ENCODE measurements around the gene PAX2. TPM values are rescaled to one million over a fixed set of nuclear protein-coding genes. Genes with fewer than 3 reads are reported as not detected.

Gene PAX2
- total RNA-seq, 1 experiment from 2014 or later = 0.45 TPM

- POLR2A ChIA-PET = no interaction called here
- H3K4me3 ChIP-seq (ENCODE audit: low read depth, low read length) = no peak overlapping the region
- no peaks in the 10 kb centered on the region for H3K9me3 Mint-ChIP-seq (ENCODE audit: unreplicated experiment)
- H3K36me3 Mint-ChIP-seq (ENCODE audit: insufficient read depth, unreplicated experiment) = no peaks in the 10 kb centered on the region
- no peaks in the 10 kb centered on the region; the same call in 1 of the 2 replicates for H3K4me1 ChIP-seq
- peaks cover 26% of the 10 kb centered on the region for H3K27me3 Mint-ChIP-seq (ENCODE audit: insufficient read depth, unreplicated experiment)
- H3K9me3 ChIP-seq = no peaks in the 10 kb centered on the region
- no TSS peak for BruUV-seq (replicated peaks)
- TF ChIP-seq, protein P1, sequence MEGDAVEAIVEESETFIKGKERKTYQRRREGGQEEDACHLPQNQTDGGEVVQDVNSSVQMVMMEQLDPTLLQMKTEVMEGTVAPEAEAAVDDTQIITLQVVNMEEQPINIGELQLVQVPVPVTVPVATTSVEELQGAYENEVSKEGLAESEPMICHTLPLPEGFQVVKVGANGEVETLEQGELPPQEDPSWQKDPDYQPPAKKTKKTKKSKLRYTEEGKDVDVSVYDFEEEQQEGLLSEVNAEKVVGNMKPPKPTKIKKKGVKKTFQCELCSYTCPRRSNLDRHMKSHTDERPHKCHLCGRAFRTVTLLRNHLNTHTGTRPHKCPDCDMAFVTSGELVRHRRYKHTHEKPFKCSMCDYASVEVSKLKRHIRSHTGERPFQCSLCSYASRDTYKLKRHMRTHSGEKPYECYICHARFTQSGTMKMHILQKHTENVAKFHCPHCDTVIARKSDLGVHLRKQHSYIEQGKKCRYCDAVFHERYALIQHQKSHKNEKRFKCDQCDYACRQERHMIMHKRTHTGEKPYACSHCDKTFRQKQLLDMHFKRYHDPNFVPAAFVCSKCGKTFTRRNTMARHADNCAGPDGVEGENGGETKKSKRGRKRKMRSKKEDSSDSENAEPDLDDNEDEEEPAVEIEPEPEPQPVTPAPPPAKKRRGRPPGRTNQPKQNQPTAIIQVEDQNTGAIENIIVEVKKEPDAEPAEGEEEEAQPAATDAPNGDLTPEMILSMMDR (IDR thresholded peaks at IDR 0.05; ENCODE audit: insufficient read depth in 1 of 2, low read depth in 1 of 2, low read length in 1 of 2, severe bottlenecking in 1 of 2, unreplicated experiment in 1 of 2) = no peak
- no peaks in the 10 kb centered on the region for H3K27me3 ChIP-seq (replicated peaks; ENCODE audit: control insufficient read depth, insufficient read depth, low read length)
- H3K36me3 ChIP-seq (ENCODE audit: control insufficient read depth, insufficient read depth, low read length) = no peaks in the 10 kb centered on the region
- DNase-seq = no peak
- no peak overlapping the region for H3K27ac Mint-ChIP-seq (ENCODE audit: unreplicated experiment)
- H3K4me3 Mint-ChIP-seq (ENCODE audit: unreplicated experiment) = no peak overlapping the region
- no peaks in the 10 kb centered on the region for H3K4me1 Mint-ChIP-seq (ENCODE audit: low read depth, unreplicated experiment)
- intact Hi-C loops (cut with micrococcal nuclease; ENCODE audit: unreplicated experiment) = no loop called here
- CTCF ChIA-PET = no interaction called here
These were observed 30.3 kb upstream of the PAX2 start for GRCh38 chr10:100715101-100715444.

- H3K9me3 ChIP-seq = no peaks in the 10 kb centered on the region
- ChIA-PET POLR2A (no interaction called here), CTCF (no interaction called here)
- no peaks in the 10 kb centered on the region for H3K4me1 Mint-ChIP-seq (ENCODE audit: low read depth, unreplicated experiment)
- TF ChIP-seq, protein P1 (IDR thresholded peaks at IDR 0.05; ENCODE audit: insufficient read depth in 1 of 2, low read depth in 1 of 2, low read length in 1 of 2, severe bottlenecking in 1 of 2, unreplicated experiment in 1 of 2) = no peak
- no peak overlapping the region for H3K4me3 ChIP-seq (ENCODE audit: low read depth, low read length)
- H3K4me3 Mint-ChIP-seq (ENCODE audit: unreplicated experiment) = no peak overlapping the region
- intact Hi-C loops (cut with micrococcal nuclease; ENCODE audit: unreplicated experiment) = no loop called here
- peaks cover 26% of the 10 kb centered on the region for H3K27me3 Mint-ChIP-seq (ENCODE audit: insufficient read depth, unreplicated experiment)
- no peak for DNase-seq
- H3K36me3 Mint-ChIP-seq (ENCODE audit: insufficient read depth, unreplicated experiment) = no peaks in the 10 kb centered on the region
- H3K36me3 ChIP-seq (ENCODE audit: control insufficient read depth, insufficient read depth, low read length) = no peaks in the 10 kb centered on the region
- H3K27ac Mint-ChIP-seq (ENCODE audit: unreplicated experiment) = no peak overlapping the region
- H3K27me3 ChIP-seq (replicated peaks; ENCODE audit: control insufficient read depth, insufficient read depth, low read length) = no peaks in the 10 kb centered on the region
- BruUV-seq (replicated peaks) = no TSS peak
- H3K4me1 ChIP-seq = no peaks in the 10 kb centered on the region
- no peaks in the 10 kb centered on the region for H3K9me3 Mint-ChIP-seq (ENCODE audit: unreplicated experiment)
These were observed 29.7 kb upstream of the PAX2 start for GRCh38 chr10:100715445-100716385.

GRCh38 chr10:100717166-100717565, 28.2 kb upstream of the PAX2 start:
- Histone ChIP-seq H3K4me3 (ENCODE audit: low read depth, low read length) (no peak overlapping the region), H3K36me3 (ENCODE audit: control insufficient read depth, insufficient read depth, low read length) (no peaks in the 10 kb centered on the region), H3K4me1 (no peaks in the 10 kb centered on the region), H3K27me3 (replicated peaks; ENCODE audit: control insufficient read depth, insufficient read depth, low read length) (no peaks in the 10 kb centered on the region), H3K9me3 (no peaks in the 10 kb centered on the region)
- no peaks in the 10 kb centered on the region for H3K4me1 Mint-ChIP-seq (ENCODE audit: low read depth, unreplicated experiment)
- no peaks in the 10 kb centered on the region for H3K9me3 Mint-ChIP-seq (ENCODE audit: unreplicated experiment)
- no TSS peak for BruUV-seq (replicated peaks)
- no peak overlapping the region for H3K27ac Mint-ChIP-seq (ENCODE audit: unreplicated experiment)
- ChIA-PET POLR2A (no interaction called here), CTCF (no interaction called here)
- DNase-seq = no peak
- intact Hi-C loops (cut with micrococcal nuclease; ENCODE audit: unreplicated experiment) = no loop called here
- H3K27me3 Mint-ChIP-seq (ENCODE audit: insufficient read depth, unreplicated experiment) = peaks cover 17% of the 10 kb centered on the region
- TF ChIP-seq, protein P1 (IDR thresholded peaks at IDR 0.05; ENCODE audit: insufficient read depth in 1 of 2, low read depth in 1 of 2, low read length in 1 of 2, severe bottlenecking in 1 of 2, unreplicated experiment in 1 of 2) = no peak
- H3K4me3 Mint-ChIP-seq (ENCODE audit: unreplicated experiment) = no peak overlapping the region
- H3K36me3 Mint-ChIP-seq (ENCODE audit: insufficient read depth, unreplicated experiment) = no peaks in the 10 kb centered on the region

Data from Caco-2 (cell line).